GM18520 (cell line): Measurements from ENCODE around the gene LPA.
"Not testable (repeated sequence)": the region's sequence is repeated elsewhere in the genome, so short reads cannot be mapped to it uniquely, and the experiment has no call there.

Experiments used
- ATAC-seq: cut with Tn5 transposase; IDR thresholded peaks from one replicate; pipeline ENCODE4 v1.9.1; 2021; ENCODE audit not compliant: unreplicated experiment

LPA gene

DNA sequence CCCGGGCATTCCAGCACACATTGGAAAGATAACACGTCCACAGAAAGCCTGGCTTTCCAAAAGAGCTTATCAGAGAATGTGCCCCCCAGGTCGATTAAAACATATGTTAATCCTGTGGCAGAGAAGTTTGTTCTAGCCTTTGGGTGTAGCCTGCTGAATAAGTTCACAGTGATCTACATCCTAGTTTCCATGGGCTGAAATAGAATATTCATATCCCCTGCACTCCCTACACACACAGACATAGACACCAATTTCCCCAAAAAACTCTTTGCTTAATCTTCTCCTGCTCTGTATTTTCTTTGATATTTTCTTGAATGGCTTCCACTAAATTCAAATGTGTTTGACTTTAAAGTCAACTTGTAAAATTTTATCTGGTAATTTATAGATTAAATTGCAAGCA lies 1.6 kb downstream of the LPA start:
- no peak for ATAC-seq

DNA sequence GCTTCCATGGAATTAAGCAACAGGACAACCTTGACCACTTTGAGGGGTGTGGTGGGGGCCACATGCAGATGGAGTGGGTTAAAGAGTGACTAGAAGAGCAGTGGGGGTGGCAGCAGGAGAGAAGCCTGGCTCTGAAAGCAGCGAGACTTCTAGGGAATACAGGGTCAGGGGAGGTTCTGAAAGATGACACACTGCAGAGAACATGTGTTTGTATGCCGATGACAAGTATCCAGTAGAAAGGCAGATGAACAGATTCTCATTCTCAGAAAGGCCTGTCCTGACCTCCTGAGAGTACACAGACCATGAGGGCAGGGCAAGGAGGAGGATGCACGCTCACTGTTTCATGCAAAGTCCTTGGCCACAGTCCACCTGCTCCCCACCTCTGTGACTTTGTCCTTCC lies 2.9 kb downstream of the LPA start:
- ATAC-seq, result no peak

DNA sequence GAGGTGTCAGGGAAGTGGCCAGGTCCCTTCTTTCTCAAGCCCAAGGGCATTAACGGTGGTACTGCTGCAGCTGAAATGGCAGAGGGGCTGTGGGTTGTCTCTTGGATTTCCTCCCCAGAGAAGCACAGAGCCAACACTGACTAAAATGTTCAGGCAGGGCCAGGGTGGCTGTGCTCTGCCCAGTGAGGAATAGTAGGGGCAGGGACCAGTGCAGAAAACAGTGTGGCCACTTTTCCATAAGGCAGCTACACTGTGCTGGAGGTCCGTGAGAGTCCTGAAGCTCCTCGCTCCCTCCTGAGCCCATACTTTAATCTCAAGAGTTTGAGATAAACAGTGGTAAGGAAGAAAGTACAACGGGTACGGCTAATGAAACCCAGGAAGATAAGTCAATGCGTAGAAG lies 4.5 kb downstream of the LPA start:
- ATAC-seq, result no peak

DNA sequence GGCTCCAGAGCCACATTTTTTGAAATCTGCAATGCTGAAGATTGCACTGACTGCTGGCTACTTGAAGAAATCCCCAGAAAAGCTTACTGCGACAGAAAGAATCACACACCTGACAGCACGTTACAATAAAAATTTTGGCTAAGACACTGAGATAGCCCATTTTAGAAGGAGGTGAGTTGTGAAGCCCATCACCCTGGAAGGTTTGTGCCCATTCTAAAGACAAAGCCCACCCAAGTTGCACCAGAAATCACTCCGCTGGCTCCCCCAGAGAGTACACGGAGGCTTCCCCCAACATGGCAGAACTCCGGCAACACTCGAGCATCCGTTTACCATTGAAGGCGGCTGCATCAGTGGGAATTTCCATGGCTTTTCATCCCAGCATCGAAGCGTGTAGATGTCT lies 29.4 kb downstream of the LPA start:
- no peak for ATAC-seq

DNA sequence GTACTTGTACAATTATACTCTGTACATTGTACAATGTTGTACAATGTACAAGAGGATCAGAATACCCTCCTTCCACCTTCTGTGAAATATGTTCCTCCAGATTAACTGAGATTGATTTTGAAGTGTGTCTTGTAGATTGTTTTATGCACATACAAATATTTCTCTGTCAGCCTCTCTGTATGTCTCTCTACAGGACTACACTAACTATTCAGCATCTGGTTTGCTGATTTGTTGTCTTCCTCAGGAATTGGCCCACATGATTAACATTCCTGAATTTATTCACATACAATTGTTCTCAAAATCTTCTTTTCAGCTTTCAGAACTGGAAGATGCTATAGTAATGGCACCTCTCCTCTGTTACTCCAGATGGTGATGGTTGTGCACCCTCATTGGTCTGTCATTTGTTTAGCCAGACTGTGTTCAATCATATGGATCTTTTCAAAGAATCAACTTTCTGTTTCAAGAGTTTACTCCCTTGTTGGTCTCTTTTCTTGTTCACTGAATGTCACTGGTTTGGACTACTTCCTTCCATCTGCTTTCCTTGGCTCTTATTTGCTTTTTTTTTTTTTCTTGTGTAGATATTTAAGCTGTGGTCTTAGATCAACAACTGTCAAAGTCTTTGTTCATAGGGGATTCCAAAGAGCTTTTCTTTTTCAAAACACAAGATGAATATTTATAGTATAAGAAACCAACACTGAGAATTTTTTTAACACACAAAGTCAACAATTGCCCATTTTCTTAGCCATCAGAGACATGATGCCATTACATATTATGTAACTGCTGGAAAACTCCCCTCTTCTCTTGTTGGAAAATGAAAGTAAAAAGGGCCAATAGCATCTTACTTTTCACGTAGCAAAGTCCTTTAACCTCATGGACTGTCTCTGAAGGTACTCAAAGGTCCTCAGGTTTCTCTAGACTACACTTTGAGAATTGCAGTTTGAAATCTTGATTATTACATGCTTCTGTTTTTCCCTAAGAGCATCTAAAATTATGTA lies 67.9 kb downstream of the LPA start:
- no peak for ATAC-seq

DNA sequence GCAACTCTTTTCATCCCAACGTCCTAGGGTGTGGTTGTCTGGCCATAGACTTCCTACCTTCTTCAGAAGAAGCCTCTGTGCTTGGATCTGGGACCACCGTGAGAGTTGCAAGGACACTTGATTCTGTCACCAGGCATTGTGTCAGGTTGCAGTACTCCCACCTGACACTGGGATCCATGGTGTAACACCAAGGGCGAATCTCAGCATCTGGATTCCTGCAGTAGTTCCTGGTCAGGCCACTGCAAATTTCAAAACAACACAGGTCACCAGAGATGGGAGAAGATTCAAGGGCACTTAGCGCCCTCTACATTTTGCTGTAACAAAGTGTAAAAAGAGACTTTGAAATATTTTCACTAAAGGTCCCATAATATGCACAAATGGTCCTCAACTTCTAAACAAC lies 68.8 kb downstream of the LPA start:
- ATAC-seq, result not testable (repeated sequence)

DNA sequence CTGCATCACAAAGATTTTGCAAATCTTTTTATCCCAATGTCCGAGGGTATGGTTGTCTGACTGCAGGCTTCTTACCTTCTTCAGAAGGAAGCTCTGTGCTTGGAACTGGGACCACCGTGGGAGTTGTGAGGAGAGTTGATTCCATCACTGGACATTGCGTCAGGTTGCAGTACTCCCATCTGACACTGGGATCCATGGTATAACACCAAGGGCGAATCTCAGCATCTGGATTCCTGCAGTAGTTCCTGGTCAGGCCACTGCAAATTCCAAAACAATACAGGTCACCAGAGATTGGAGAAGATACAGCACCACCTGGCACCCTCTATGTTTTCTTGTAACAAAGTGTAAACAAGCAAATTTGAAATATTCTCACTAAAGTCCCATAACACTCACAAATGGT lies 77.7 kb downstream of the LPA start:
- no peak for ATAC-seq

DNA sequence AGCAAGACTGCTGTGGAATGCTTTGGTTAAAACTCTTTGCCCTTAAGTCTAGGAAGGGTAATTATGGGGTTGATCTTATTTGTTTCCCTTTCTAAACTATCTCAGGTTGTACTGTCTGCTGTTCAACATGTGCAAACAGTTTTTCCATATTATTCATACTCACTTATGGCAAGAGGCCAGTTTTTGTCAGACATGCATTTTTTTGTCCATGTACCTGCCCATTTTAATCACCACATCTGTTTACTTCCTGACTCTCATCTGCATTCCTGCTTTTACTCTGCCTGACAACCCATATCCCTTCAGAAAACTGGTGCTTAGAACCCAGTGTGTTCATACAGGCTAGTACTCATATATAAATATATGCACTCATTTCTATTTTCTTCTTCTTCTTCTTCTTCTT lies 80.3 kb downstream of the LPA start:
- no peak for ATAC-seq

DNA sequence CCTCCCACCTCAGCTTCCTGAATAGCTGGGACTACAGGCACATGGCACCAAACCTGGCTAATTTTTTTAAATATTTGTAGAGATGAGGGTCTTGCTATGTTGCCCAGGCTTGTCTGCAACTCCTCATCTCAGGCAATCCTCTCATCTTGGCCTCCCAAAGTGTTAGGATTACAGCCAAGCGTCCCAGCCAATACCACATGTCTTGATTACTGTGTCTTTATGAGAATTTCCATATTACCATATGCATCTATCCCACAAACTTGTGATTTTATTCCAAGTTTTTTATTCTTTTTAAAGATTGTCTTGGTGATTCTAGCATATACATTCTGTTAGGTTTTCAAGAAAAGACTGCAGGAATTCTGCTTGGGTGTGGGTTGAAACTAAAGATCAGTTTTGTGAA lies 82.7 kb downstream of the LPA start:
- ATAC-seq, result no peak

DNA sequence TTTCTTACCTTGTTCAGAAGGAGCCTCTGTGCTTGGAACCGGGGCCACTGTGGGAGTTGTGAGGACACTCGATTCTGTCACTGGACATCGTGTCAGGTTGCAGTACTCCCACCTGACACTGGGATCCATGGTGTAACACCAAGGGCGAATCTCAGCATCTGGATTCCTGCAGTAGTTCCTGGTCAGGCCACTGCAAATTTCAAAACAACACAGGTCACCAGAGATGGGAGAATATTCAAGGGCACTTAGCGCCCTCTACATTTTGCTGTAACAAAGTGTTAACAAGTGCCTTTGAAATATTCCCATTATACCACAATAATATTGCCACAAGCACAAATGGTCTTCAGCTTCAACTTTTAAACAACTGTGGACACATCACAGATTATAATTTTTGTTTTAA lies 85.6 kb downstream of the LPA start:
- ATAC-seq, result not testable (repeated sequence)

DNA sequence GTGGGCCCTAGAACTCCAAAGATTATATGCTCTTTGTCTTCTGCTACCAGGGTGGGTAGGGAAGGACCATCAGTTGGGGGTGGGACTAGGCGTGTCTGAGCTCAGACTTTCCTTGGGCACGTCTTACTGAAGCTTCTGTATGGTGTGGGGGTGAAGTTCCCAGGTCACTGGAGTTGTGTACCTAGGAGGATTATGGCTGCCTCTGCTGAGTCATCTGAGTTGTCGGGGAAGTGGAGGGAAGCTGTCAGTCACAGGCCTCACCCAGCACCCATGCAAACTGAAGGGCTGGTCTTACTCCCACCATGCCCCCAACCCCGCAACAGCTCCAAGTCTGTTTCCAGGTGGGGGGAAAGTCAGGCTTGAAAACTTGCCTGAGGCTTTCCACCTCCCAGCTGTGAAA lies 90.1 kb downstream of the LPA start:
- no peak for ATAC-seq

DNA sequence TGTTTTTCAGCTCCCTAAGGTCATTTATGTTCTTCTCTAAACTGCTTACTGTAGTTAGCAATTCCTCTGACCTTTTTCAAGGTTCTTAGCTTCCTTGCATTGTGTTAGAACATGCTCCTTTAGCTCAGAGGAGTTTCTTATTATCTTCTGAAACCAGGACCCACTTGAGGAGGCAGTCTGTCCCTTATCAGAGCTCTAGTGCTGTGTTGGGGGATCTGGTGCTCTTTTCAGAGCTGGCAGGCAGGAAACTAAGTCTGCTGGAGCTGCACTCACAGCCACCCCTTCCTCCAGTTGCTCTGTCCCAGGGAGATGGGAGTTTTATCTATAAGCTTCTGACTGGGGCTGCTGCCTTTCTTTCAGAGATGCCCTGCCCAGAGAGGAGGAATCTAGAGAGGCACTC lies 92.9 kb downstream of the LPA start:
- not testable (repeated sequence) for ATAC-seq

DNA sequence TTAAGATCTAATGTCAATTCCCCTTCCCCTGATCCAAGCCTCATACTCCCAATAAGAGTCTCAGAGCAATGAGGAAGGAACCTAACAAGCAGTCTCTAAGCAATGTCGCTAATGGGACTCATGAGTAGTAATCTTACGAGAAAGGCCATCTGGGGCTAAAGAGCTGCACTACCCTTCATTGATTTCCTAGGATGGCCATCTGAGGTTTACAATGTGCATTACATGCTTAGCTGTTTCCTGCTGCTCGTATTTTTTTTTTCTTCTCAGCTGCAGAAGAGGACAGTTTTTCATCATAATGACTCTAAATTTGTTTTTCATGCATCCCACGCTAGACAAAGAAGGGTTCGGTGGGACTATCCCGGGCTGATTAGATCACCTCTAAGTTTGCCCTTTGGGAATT lies 119.3 kb downstream of the LPA start:
- no peak for ATAC-seq

DNA sequence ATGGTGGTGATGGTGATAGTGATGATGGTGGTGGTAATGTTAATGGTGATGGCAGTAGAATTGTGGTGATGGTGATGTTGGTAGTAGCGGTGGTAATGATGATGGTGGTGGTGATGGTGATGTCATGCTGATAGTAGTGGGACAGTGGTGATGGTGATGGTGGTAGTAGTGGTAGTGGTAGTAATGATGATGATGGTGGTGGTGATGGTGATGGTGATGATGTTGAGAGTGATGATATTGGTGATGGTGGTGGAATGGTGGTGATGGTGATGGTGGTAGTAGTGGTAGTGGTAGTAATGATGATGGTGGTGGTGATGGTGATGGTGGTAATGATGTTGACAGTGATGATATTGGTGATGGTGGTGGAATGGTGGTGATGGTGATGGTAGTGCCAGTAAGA lies 128.8 kb downstream of the LPA start:
- no peak for ATAC-seq

DNA sequence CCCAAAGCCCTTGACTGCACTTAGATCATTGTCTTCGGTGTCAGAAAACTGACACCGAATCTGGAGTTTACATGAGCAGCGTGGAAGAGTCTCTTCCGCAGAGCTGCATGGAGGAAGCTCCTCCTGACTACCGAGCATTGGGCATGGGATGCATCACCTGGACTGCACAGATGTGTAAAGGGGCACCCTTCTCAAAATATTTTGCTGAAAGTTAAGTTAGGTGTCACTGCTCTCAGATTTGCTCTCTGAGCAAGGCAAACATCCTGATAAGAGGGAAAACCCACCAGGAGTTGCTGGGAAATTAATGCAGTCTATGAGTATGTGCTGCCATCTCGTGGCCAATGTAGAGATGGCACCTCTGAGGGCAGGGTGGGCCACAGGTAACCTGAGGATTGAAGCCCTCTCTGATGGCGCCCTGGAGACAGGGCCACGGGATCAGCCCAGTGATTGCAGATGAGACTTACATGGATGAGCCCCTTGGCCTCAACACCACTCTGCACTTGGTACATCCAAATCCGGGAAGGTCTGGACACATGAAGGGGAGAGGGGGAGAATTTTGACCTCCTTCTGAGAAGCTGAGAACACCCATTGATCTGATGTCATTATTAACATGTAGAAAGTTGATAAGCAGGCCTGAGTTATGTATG lies 129.9 kb downstream of the LPA start:
- ATAC-seq, result no peak

DNA sequence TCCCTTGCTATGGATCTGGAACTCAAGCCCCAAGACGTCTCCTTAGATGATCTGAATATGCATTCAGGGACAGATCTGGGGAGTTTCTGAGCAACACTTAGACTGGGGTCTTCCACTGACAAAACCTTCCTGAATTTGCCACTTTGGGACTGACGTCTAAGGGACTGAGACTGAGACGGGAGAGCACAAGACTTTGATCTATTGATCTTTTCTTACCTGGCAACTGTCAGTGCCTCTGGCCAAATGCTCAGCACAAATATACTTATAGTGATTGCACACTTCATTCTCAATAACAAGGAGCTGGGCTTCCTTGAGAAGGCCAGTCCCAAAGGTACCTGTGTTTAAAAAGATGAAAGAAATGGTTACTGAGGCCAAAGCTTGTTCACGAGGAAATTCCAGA lies 131.8 kb downstream of the LPA start:
- no peak for ATAC-seq

DNA sequence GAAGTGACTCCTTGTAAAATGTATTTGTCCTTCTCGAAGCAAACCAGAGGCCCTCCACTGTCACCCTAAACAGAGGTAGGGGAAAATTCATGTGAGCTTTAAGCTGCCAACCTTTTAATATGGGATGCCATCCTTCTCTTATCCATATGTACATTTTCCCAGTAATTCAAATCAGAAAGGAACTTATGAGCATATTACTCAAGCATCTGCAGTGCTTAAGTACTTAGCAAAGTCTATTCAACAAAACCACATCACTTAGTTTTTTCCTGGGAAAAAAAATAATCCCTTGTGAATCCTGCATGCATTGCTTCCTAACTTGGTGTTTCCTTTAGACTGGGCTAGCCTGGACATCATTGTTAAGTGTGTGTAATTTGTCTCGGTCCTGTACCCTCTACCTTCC lies 132.2 kb downstream of the LPA start:
- ATAC-seq, result no peak

DNA sequence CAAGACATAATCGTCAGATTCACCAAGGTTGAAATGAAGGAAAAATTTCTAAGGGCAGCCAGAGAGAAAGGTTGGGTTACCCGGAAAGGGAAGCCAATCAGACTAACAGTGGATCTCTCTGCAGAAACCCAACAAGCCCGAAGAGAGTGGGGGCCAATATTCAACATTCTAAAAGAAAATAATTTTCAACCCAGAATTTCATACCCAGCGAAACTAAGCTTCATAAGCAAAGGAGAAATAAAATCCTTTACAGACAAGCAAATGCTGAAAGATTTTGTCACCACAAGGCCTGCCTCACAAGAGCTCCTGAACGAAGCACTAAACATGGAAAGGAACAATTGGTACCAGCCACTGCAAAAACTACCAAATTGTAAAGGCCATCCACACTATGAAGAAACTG lies 134.6 kb downstream of the LPA start:
- not testable (repeated sequence) for ATAC-seq

DNA sequence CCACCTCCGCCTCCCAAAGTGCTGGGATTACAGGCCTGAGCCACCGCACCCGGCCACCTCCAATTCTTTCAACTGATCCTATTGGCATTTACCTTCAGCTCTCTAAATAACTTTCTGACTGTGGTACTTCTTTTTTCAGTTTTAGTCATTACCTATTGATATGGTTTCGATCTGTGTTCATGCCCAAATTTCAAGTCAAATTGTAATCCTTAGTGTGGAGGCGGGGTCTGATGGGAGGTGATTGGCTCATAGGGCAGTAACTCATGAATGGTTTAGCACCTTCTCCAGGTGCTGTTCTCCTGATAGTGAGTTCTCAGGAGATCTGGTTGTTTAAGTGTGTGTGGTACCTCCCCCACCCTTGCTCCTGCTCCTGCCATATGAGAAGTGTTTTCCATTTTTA lies 140.9 kb downstream of the LPA start:
- ATAC-seq, result peak; percentile 43

DNA sequence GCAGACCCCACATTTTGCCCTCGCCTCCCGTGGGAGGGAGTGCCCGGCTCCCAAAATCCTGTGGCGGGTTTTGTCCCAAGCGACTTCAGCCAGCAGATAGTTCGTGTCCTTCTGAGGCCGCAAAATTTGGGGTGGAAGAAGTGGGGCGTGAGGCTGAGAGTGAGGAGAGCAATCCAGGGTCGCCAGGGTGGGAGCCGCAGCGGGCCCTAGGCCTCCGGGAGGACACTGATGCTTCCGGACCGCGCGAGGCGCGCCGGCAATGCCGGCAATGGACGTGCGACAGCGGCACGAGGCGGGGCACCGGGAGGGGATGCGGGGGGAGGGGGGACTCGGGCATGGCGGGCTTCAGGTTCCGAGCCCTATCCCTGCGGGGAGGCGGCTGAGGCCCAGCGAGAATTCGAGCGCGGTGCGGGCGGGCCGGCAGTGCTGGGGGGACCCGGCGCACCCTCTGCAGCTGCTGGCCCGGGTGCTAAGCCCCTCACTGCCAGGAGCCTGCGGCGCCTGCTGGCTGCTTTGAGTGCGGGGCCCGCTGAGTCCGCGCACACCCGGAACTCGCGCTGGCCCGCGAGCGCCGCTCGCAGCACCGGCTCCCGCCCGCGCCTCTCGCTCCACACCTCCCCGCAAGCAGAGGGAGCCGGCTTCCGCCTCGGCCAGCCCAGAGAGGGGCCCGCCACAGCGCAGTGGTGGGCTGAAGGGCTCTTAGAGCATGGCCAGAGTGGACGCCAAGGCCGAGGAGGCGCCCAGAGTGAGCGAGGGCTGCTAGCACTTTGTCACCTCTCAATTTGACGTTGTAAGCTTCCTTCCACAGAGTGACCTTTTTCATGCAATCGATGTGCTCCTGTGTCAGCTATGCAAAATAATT lies 143.8 kb downstream of the LPA start:
- peak; percentile 30 for ATAC-seq

DNA sequence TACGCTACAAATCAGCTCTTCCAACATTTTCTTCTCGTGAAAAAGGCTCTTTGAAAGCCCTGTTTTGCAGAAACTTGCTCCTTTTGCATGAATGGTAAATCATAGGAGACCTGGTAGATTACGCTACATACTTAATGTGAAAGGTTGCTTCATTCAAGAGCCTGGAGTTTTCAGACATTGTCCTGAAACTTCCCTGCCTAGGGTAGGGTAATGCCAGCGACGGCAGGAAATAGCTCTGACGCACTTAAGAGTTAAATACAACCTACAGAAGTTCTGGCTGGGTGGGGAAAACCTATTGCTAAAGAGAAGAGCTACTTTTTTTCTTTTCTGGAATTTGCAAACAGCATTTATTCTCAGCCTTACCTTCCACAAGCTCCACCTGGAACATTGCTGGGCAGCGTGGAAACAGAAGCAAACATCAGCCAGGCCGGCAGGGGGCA lies 144.5 kb downstream of the LPA start:
- ATAC-seq, result peak; percentile 56
